GM21447 (cell line): ENCODE measurements around the gene LYPD6.

Experiments
- ATAC-seq: cut with Tn5 transposase; IDR thresholded peaks from one replicate; pipeline ENCODE4 v1.9.1; 2021; ENCODE audit not compliant: unreplicated experiment

The LYPD6 gene

GRCh38 chr2:149346272-149346671, 15.9 kb downstream of the LYPD6 start:
- no peak for ATAC-seq

GRCh38 chr2:149348291-149348690, 17.9 kb downstream of the LYPD6 start:
- no peak for ATAC-seq

- ATAC-seq = no peak
These were observed 23.0 kb downstream of the LYPD6 start for GRCh38 chr2:149353421-149353820.

- no peak for ATAC-seq
These were observed 25.5 kb downstream of the LYPD6 start for GRCh38 chr2:149355716-149356422.

GRCh38 chr2:149357058-149357457, 26.7 kb downstream of the LYPD6 start:
- no peak for ATAC-seq

GRCh38 chr2:149360106-149360505, 29.7 kb downstream of the LYPD6 start:
- ATAC-seq = no peak

GRCh38 chr2:149363958-149364357, 33.6 kb downstream of the LYPD6 start:
- ATAC-seq = no peak

GRCh38 chr2:149364839-149365238, 34.5 kb downstream of the LYPD6 start:
- no peak for ATAC-seq

- no peak for ATAC-seq
These were observed 35.7 kb downstream of the LYPD6 start for GRCh38 chr2:149365931-149366583.

- no peak for ATAC-seq
These were observed 39.8 kb downstream of the LYPD6 start for GRCh38 chr2:149370061-149370775.

- no peak for ATAC-seq
These were observed 41.1 kb downstream of the LYPD6 start for GRCh38 chr2:149371476-149371875.

- no peak for ATAC-seq
These were observed 45.5 kb downstream of the LYPD6 start for GRCh38 chr2:149375801-149376361.

- ATAC-seq = no peak
These were observed 49.8 kb downstream of the LYPD6 start for GRCh38 chr2:149380205-149380604.

GRCh38 chr2:149383340-149383739, 53.0 kb downstream of the LYPD6 start:
- ATAC-seq = no peak

- no peak for ATAC-seq
These were observed 55.0 kb downstream of the LYPD6 start for GRCh38 chr2:149385350-149385749.

- ATAC-seq = no peak
These were observed 57.0 kb downstream of the LYPD6 start for GRCh38 chr2:149387411-149387810.

GRCh38 chr2:149388120-149388816, 57.9 kb downstream of the LYPD6 start:
- ATAC-seq = no peak

- ATAC-seq = no peak
These were observed 59.2 kb downstream of the LYPD6 start for GRCh38 chr2:149389506-149390167.

GRCh38 chr2:149393614-149394013, 63.2 kb downstream of the LYPD6 start:
- ATAC-seq = no peak

- ATAC-seq = no peak
These were observed 64.5 kb downstream of the LYPD6 start for GRCh38 chr2:149394864-149395263.
